GM08714 (cell line): ENCODE measurements around the gene MYZAP.

Experiments
- H3K4me3 ChIP-seq: fragments of 200-500 bp; sonication (Bioruptor generic); 2 replicates; pipeline ENCODE4 v1.5.1; 2014; ENCODE audit warnings: mild to moderate bottlenecking, low read length, inconsistent platforms
- ZNF274 ChIP-seq: IDR thresholded peaks from 2 replicates; pipeline ENCODE4 v1.6.1; 2012; ENCODE audit warnings: mild to moderate bottlenecking, low read depth, low read length

The MYZAP gene

DNA sequence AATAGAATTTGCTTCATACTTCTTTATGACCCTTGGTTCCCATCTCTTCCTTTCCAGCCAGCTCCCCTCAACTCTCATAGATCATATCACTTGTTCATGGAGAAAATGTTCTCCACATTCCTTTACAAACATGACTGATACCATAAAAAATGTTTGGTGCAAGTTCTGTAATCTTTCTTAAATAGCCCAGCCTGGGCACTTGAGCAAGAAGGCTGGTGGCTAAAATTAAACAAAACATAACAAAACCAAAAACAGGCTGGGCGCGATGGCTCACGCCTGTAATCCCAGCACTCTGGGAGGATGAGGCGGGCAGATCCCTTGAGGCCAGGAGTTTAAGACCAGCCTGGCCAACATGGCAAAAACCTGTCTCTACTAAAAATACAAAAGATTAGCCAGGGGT is 105.9 kb downstream of the MYZAP start:
- H3K4me3 ChIP-seq: no peak overlapping the region
- TF ChIP-seq ZNF274: no peak

DNA sequence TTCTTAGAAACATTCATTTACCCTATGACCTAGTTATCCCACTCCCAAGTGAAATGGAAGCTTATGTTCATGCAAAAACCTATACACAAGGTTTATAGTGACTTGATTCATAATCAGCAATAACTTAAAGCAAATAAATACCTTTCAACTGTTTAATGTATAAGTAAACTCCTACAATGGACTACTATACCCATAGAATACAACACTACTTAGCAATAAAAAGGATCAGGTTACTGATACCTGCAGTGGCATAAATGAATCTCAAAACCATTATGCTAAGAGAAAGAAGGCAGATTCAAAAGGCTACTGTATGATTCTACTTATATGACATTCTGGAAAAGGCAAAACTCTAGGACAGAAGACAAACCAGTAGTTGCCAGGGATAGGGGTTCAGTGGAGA is 106.5 kb downstream of the MYZAP start:
- no peak for TF ChIP-seq ZNF274
- H3K4me3 ChIP-seq: no peak overlapping the region

DNA sequence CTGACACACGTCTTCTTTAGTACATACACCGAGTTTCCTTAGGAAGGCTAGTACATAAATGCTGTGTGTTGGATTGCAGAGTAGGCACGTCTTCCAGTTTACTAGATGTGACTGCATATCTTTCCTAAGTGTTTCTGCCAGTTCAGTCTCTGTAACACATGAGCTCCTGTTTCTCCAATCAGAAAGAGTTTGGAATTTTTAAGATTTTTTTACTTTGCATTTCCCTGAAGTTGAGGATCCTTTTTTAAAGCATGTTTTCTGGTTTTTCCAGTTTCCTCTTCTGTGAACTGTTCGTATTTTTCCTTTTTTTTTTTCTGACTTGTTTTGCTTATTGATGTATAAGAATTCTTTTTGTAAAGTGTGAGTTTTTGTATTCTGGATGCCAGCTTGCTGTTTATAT is 107.3 kb downstream of the MYZAP start:
- TF ChIP-seq ZNF274: no peak
- H3K4me3 ChIP-seq: no peak overlapping the region

DNA sequence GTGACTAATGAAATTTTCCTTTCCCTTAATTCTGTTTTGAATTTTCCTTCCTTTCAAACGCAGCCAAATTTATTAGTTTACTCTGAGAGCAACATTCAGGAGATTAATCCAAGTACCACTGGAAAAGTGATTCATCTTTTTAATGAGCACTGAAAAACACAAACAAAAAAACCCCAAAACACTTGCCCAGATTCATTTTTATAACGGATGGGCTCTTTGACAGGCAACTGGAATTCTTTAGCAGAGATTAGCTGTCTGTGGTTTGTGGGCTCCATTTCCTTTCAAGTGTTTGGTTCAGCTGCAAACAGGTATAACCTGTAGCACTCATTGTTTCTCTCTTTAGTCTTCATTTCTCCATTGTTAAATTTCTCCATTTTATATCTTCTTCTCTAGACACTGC is 111.7 kb downstream of the MYZAP start:
- TF ChIP-seq ZNF274: no peak
- no peak overlapping the region for H3K4me3 ChIP-seq

DNA sequence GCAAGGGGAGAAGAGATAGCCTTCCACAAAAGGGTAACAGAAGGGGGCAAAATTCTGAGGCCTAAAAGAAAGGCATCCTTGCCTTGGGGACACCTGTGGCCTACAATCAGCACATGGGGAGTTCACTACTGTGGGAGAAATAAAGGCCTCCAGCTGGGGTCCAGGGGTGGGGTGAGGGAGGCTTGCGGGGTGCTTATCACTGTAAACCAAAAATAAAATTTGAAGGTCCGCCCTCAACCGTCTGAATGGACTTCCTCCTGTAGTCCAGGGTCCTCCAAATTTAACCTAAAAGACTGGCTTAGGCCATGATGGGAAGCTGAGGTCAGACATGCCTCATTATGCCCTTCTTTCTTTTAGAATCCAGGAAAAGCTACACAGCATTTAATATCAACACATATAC is 112.7 kb downstream of the MYZAP start:
- H3K4me3 ChIP-seq: no peak overlapping the region
- TF ChIP-seq ZNF274: no peak

DNA sequence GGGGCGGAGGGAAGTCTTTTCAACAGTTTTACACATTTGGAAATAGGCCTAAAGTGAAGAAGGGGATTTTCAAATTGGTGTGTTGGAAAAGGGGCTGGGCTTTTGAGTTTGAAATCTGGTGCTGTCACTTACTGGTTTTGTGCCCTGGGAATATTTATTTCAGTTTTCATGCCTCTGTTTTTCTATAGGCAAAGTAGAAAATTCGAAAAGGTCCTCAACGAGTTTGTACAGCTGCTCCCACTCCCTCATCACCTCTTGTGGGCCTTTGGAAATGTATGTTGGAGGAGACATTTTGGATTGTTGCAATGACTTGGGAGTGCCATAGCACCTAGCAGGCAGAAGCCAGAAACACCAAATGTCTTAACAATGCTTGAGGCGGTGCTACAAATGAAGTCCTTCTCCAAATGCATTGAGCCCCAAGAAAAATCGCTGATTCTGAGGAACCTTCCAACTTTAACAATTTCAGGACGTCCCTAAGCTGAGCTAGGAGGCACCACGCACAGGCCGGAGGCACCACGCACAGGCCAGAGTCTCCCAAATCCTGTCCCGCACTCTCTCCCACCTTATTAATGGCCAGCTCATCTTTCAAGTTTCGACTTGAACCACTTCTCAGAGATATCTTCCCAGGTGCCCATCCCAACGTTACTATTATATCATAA is 114.2 kb downstream of the MYZAP start:
- peak overlapping the region; percentile 96; the same call in 1 of the 2 replicates for H3K4me3 ChIP-seq
- no peak for TF ChIP-seq ZNF274

DNA sequence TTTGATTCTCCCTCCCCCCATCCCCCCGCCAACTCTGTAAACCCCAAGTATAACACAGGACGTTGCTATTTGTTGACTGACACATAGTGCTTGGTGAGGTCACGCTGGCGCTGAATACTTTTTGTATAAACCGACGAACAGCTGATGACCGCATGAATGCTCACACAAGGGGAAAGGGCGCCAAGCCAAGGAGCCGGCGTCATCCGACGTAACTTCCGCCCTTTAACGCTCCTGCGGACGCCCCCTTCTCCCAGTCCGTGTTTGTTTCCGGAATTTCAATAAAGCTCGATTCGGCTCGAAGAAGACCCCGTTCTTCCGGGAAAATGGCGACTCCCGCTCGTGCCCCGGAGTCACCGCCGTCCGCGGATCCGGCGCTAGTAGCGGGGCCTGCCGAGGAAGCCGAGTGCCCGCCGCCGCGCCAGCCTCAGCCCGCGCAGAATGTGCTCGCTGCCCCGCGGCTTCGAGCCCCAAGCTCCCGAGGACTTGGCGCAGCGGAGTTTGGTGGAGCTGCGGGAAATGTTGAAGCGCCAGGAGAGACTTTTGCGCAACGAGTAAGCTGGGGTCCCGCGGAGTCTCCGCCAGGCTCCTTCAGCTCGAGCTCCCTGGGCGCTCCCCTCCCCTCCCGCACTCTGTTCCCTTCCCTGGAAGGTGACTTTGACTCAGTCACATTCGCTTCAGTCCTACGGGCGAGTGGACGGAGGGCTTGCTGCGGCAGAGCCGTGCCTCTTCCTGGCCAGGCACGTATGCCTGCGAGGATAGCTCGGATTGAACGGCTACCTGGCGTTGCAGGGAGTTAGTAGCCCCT is 114.9 kb downstream of the MYZAP start, which contains the start of gene POLR2M:
Gene POLR2M, plus strand, starts transcription at position 310 of the 805 bp plus-strand sequence. Its CDS starts 129 bp downstream, at position 439.
- H3K4me3 ChIP-seq: peak within 1 kb of the TSS; percentile 96
- TF ChIP-seq ZNF274: no peak

DNA sequence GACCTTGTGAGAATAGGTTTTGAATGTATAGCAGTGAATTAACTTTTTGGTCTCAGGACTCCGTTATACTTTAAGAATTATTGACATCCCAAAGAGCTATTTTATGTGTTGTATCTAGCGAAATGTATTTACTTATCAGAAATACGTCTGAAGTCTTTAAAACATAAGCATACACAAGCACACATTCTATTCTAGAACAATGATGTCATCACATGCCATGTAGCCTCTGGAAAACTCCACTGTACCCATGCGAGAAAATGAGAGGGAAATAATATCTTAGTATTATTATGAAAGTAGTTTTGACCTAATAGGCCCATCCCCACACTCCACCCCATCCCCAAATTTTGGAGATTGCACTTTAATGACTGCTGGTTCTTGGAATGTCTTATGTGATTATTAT is 116.3 kb downstream of the MYZAP start:
- no peak for TF ChIP-seq ZNF274
- peak overlapping the region; percentile 96; the same call in 1 of the 2 replicates for H3K4me3 ChIP-seq

DNA sequence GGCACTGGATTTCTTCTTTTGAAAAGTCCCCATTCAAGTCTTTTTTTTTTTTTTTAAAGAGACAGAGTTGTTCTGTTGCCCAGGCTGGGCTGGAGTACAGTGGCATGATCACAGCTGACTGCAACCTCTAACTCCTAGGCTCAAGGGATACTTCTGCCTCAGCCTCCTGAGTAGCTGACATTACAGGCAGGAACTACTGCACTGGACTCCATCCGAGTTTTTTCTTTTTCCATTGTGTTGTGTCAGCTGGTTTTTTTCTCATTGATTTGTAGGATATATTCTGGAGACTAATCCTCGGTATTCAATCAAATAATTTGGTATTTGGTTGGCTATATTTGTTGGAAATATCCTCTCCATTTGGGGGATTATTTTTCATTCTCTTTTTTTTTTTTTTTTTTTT is 126.6 kb downstream of the MYZAP start:
- TF ChIP-seq ZNF274: no peak

DNA sequence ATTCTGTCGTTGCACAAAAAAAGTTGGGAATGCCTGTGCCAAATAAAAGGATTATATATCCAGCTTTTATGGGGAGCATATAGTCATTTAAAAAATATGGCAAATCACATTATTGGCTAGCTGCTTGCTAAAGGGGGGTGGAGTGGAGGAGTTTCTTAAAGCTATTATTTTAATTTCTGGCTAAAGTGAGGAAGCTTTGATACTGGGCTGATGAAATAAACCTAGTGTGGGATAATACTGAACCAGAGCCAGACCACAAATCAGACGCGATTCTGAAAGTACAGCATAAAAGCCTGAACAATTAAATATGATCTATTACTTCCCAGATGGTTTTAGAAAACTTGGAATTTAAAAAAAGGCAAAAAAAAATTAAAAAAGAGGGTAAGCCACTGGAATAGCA is 129.2 kb downstream of the MYZAP start:
- H3K4me3 ChIP-seq: no peak overlapping the region
- TF ChIP-seq ZNF274: no peak

More for the DNA sequence above, 126.6 kb downstream of the MYZAP start:
- no peak overlapping the region for H3K4me3 ChIP-seq

DNA sequence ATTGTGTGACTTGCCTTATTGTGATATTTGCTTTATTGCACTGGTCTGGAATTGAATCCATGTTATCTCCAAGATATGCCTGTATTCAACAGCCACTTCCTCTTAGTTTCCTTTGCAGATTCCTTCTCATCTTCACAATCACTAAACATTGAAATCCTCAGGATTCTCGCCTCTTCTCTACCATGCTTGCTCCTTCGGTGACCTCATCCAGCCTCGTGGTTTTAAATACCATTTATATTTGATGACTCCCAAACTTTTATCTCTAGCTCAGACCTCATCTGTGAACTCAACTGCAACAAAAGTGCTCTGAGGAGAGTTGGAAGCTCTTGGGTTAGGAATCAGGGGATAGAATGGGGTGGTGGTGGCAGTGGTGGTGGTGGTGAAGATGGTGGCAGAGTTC is 134.7 kb downstream of the MYZAP start:
- no peak for TF ChIP-seq ZNF274
- no peak overlapping the region for H3K4me3 ChIP-seq

DNA sequence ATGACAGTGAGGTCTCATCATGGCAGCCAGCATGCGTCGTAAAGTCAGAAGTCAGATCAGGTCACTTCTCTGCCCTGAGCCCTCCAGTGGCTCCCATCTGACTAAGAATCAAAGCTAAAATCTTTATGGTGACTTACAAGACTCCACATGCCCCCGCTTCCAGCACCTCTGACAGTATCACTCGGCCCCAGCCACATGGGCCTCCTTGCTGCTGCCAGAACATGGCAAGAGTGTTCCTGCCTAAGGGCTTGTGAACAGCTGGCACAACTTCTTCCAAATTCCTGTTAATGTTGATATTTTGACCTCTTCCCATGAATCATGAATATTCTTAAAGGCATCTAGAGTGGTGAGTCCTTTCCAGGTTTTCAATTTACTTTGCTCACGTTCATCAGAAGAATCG is 135.3 kb downstream of the MYZAP start:
- TF ChIP-seq ZNF274: no peak
- H3K4me3 ChIP-seq: no peak overlapping the region

DNA sequence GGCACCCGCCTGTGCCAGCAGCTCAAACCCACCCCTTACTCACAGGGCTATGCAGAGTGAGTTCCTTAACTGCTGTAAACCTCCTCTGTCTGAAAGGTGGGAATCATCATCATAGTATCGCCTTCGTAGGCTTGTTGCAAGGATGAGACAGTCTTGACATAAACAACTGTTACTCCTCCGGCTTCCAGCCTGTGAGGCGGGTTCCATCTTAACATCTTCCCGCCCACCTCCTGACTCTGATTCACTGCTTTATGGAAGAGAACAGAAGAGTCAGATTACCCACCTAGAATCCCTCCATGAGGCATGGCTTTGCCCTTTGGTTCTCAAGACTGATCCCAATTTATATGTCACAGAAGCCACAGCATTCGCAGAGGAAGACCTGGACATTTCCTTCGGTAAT is 136.7 kb downstream of the MYZAP start:
- TF ChIP-seq ZNF274: no peak
- no peak overlapping the region for H3K4me3 ChIP-seq

DNA sequence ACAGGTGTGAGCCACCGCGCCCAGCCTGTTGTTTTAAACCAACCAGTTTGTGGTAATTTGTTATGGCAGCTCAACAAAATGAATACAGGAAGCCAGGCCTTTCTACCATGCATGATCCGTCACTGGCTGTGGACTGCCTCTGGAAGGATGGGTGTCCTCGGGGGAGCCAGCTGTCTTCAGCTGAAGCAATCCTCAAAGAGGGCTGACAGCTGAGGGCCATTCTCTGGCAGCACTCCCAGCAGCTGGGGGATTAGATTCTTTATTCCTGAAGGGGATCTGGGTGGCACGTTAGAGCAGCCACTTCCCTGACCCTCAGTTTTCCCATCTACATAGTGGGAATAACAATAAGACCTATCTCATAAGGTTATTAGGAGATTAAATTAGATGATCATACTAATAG is 139.2 kb downstream of the MYZAP start:
- no peak overlapping the region for H3K4me3 ChIP-seq
- no peak for TF ChIP-seq ZNF274

DNA sequence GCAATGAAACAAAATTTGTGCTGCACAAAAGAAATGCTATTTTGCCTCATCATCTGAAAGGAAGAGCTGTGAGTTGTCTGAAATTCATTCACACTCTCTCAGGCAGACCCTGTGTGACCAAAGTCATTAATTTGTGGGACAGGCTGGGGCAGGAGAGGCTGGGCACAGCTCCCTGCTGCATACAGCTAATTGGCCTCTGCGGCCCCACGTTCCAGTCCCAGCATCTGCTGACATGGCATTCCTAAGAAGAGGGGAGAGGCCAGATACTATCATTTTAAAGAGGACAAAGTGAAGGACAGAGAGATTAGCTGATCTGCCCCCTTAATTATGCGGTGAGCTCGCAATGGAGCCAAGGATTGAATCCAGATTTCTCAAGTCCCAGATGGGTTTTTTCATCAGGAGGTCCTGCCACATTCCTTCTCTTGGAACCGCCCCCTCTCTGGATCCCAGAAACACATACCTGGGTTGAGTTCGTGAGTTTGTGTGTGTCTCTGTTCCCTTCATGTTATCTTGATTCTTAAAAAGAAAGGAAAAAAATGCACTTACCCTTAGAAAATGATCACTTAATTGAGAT is 139.9 kb downstream of the MYZAP start:
- no peak overlapping the region for H3K4me3 ChIP-seq
- no peak for TF ChIP-seq ZNF274
